H9 (cell line): ENCODE measurements around the gene CACNA1I. TPM values are rescaled to one million over a fixed set of nuclear protein-coding genes. Genes with fewer than 3 reads are reported as not detected.

Experiments used
- DNase-seq: peaks from one replicate; pipeline ENCODE4 v3.0.0-alpha.2; 2017
- H2AFZ ChIP-seq: one replicate; pipeline ENCODE4 v1.6.1; 2013; ENCODE audit warnings: mild to moderate bottlenecking, low read length, control low read depth, moderate library complexity
- H2AK5ac ChIP-seq: 2 replicates; pipeline ENCODE4 v1.6.1; 2013; ENCODE audit warnings: low read length, control low read depth, mixed read lengths; ENCODE audit not compliant: insufficient read length
- H2BK120ac ChIP-seq: one replicate; pipeline ENCODE4 v1.6.1; 2013; ENCODE audit warnings: low read depth, mild to moderate bottlenecking, low read length, control low read depth, inconsistent platforms; ENCODE audit not compliant: poor library complexity, severe bottlenecking
- H2BK12ac ChIP-seq: 2 replicates; pipeline ENCODE4 v1.6.1; 2013; ENCODE audit warnings: low read length, control low read depth, mixed read lengths, low read depth; ENCODE audit not compliant: insufficient read length
- H2BK15ac ChIP-seq: 2 replicates; pipeline ENCODE4 v1.6.1; 2013; ENCODE audit warnings: low read depth, low read length, control low read depth
- H2BK20ac ChIP-seq: one replicate; pipeline ENCODE4 v1.6.1; 2013; ENCODE audit warnings: low read depth, mild to moderate bottlenecking, low read length, control low read depth, inconsistent platforms; ENCODE audit not compliant: poor library complexity, severe bottlenecking
- H2BK5ac ChIP-seq: 2 replicates; pipeline ENCODE4 v1.6.1; 2013; ENCODE audit warnings: low read length, control low read depth, mixed read lengths; ENCODE audit not compliant: insufficient read length
- H3K14ac ChIP-seq: 2 replicates; pipeline ENCODE4 v1.6.1; 2013; ENCODE audit warnings: low read length, control low read depth; ENCODE audit not compliant: insufficient read depth
- H3K18ac ChIP-seq: 2 replicates; pipeline ENCODE4 v1.6.1; 2013; ENCODE audit warnings: low read depth, mild to moderate bottlenecking, mixed read lengths, low read length, control low read depth; ENCODE audit not compliant: insufficient read length
- H3K23ac ChIP-seq: 2 replicates; pipeline ENCODE4 v1.6.1; 2013; ENCODE audit warnings: low read length, control low read depth, mixed read lengths, low read depth; ENCODE audit not compliant: insufficient read length
- H3K23me2 ChIP-seq: 2 replicates; pipeline ENCODE4 v1.6.1; 2013; ENCODE audit warnings: low read depth, mild to moderate bottlenecking, mixed read lengths, low read length, control low read depth; ENCODE audit not compliant: insufficient read length, poor library complexity, severe bottlenecking
- H3K27ac ChIP-seq: 2 replicates; pipeline ENCODE4 v1.5.1; 2013; ENCODE audit warnings: low read length, control low read depth, mixed read lengths, low read depth; ENCODE audit not compliant: insufficient read length
- H3K27me3 ChIP-seq: 2 replicates; pipeline ENCODE4 v1.6.1; 2013; ENCODE audit warnings: low read length, control low read depth, inconsistent platforms; ENCODE audit not compliant: insufficient read depth
- H3K4ac ChIP-seq: 2 replicates; pipeline ENCODE4 v1.6.1; 2013; ENCODE audit warnings: low read depth, mild to moderate bottlenecking, control low read depth, inconsistent platforms, low read length, moderate library complexity
- H3K4me1 ChIP-seq: 2 replicates; pipeline ENCODE4 v1.6.1; 2013; ENCODE audit warnings: low read length, control low read depth, inconsistent platforms; ENCODE audit not compliant: insufficient read depth
- H3K4me2 ChIP-seq: 2 replicates; pipeline ENCODE4 v1.6.1; 2013; ENCODE audit warnings: low read length, control low read depth, mixed read lengths; ENCODE audit not compliant: insufficient read length, insufficient read depth
- H3K56ac ChIP-seq: 2 replicates; pipeline ENCODE4 v1.6.1; 2013; ENCODE audit warnings: low read depth, mild to moderate bottlenecking, mixed read lengths, low read length, control low read depth; ENCODE audit not compliant: insufficient read length
- H3K79me1 ChIP-seq: 2 replicates; pipeline ENCODE4 v1.6.1; 2013; ENCODE audit warnings: low read depth, mild to moderate bottlenecking, moderate library complexity, low read length, control low read depth, inconsistent platforms; ENCODE audit not compliant: insufficient read depth, poor library complexity, severe bottlenecking
- H3K79me2 ChIP-seq: 2 replicates; pipeline ENCODE4 v1.6.1; 2013; ENCODE audit warnings: low read length, control low read depth, inconsistent platforms; ENCODE audit not compliant: insufficient read depth
- H3K9ac ChIP-seq: 2 replicates; pipeline ENCODE4 v1.6.1; 2013; ENCODE audit warnings: low read length, control low read depth, mixed read lengths; ENCODE audit not compliant: insufficient read length; ENCODE audit errors: extremely low read depth
- H3K9me3 ChIP-seq: one replicate; pipeline ENCODE4 v1.6.1; 2013; ENCODE audit warnings: low read depth, low read length, inconsistent platforms; ENCODE audit not compliant: control insufficient read depth
- H3T11ph ChIP-seq: one replicate; pipeline ENCODE4 v1.6.1; 2013; ENCODE audit warnings: mild to moderate bottlenecking, low read length, control low read depth, inconsistent platforms
- H4K20me1 ChIP-seq: one replicate; pipeline ENCODE4 v1.6.1; 2013; ENCODE audit not compliant: control insufficient read depth, insufficient read length, insufficient read depth
- H4K5ac ChIP-seq: 2 replicates; pipeline ENCODE4 v1.6.1; 2013; ENCODE audit warnings: low read depth, mild to moderate bottlenecking, mixed read lengths, low read length, control low read depth; ENCODE audit not compliant: insufficient read length
- H4K8ac ChIP-seq: replicated peaks from 2 replicates; pipeline ENCODE4 v1.6.1; 2013; ENCODE audit warnings: low read length, control low read depth, mixed read lengths, low read depth; ENCODE audit not compliant: insufficient read length
- H4K91ac ChIP-seq: 2 replicates; pipeline ENCODE4 v1.6.1; 2013; ENCODE audit warnings: low read depth, mild to moderate bottlenecking, moderate library complexity, mixed read lengths, low read length, control low read depth; ENCODE audit not compliant: insufficient read length
- H3K27ac Mint-ChIP-seq, 3 experiments: 2 replicates in 2 of 3; 3 replicates in 1 of 3; pipeline ENCODE4 v1.8.0; 2020 to 2021; ENCODE audit warnings: mixed read lengths in 3 of 3, mild to moderate bottlenecking in 1 of 3, moderate library complexity in 1 of 3
- H3K27me3 Mint-ChIP-seq: 2 replicates; pipeline ENCODE4 v1.8.0; 2021; ENCODE audit warnings: low read depth, mild to moderate bottlenecking, moderate library complexity, mixed read lengths
- H3K36me3 Mint-ChIP-seq, 3 experiments: 2 replicates in 2 of 3; 3 replicates in 1 of 3; pipeline ENCODE4 v1.8.0; 2020 to 2021; ENCODE audit warnings: low read depth in 3 of 3, mixed read lengths in 3 of 3; ENCODE audit not compliant: insufficient read depth in 1 of 3
- H3K4me1 Mint-ChIP-seq, 2 experiments: 2 replicates each; pipeline ENCODE4 v1.8.0; 2020; ENCODE audit warnings: mixed read lengths in 2 of 2
- H3K4me3 Mint-ChIP-seq, 2 experiments: 2 replicates in 1 of 2; 3 replicates in 1 of 2; pipeline ENCODE4 v1.8.0; 2020 to 2021; ENCODE audit warnings: mild to moderate bottlenecking in 2 of 2, mixed read lengths in 2 of 2, moderate library complexity in 1 of 2
- H3K9me3 Mint-ChIP-seq, 2 experiments: 2 replicates in 1 of 2; 3 replicates in 1 of 2; pipeline ENCODE4 v1.8.0; 2020; ENCODE audit warnings: mild to moderate bottlenecking in 2 of 2, mixed read lengths in 2 of 2, moderate library complexity in 1 of 2
- WGBS: extraction: QIAGEN DNeasy Blood & Tissue Kit; methylation state at CpG from one replicate; pipeline ENCODE4 v1.1.7; 2013; ENCODE audit warnings: missing lambda C conversion rate, low lambda C conversion rate, mixed read lengths; ENCODE audit not compliant: insufficient read length; ENCODE audit errors: extremely low coverage; 5-methylcytosine and 5-hydroxymethylcytosine counted together
- total RNA-seq: library from RNA; stranded (reverse); gene quantifications from 2 replicates; pipeline ENCODE4 v1.2.1, GENCODE V29; 2021
- TF ChIP-seq, protein P1 (sequence below): fragments of 200-600 bp; sonication (generic); conservative IDR thresholded peaks from 3 replicates; pipeline ENCODE4 v1.8.0; 2021; ENCODE audit warnings: antibody characterized with exemption, mild to moderate bottlenecking

The CACNA1I gene
- total RNA-seq, 1 experiment from 2014 or later, result 0.50 TPM

GRCh38 chr22:39654131-39654926, 83.8 kb downstream of the CACNA1I start:
- Histone ChIP-seq H2BK20ac (no peak overlapping the region), H3T11ph (no peak overlapping the region), H3K14ac (no peak overlapping the region), H4K5ac (no peak overlapping the region), H3K56ac (no peak overlapping the region), H3K79me2 (no peaks in the 10 kb centered on the region), H2BK12ac (no peak overlapping the region), H3K4me1 (no peaks in the 10 kb centered on the region), H2AK5ac (no peak overlapping the region), H3K9me3 (no peaks in the 10 kb centered on the region), H3K4me2 (no peak overlapping the region), H2BK15ac (no peak overlapping the region), H3K18ac (no peak overlapping the region), H4K8ac (no peak overlapping the region), H3K27ac (no peak overlapping the region), H3K27me3 (no peaks in the 10 kb centered on the region), H2BK120ac (no peak overlapping the region), H3K23ac (no peak overlapping the region), H4K91ac (no peak overlapping the region), H4K20me1 (no peaks in the 10 kb centered on the region), H2BK5ac (no peak overlapping the region), H3K9ac (no peak overlapping the region), H3K4ac (no peak overlapping the region), H2AFZ (no peak overlapping the region), H3K79me1 (no peaks in the 10 kb centered on the region), H3K23me2 (no peaks in the 10 kb centered on the region)
- no peak for DNase-seq
- Mint-ChIP-seq H3K9me3 (no peaks in the 10 kb centered on the region; a peak in 1 of 5 replicates), H3K4me1 (peaks cover 2 to 8% of the 10 kb centered on the region in 2 experiments; a peak in 1 of 4 replicates), H3K27ac (no peak overlapping the region), H3K36me3 (no peaks in the 10 kb centered on the region), H3K27me3 (peaks cover 34% of the 10 kb centered on the region), H3K4me3 (no peak overlapping the region)
- WGBS, result no CpG with 5 or more reads among the region's 10 CpGs
- TF ChIP-seq, protein P1, sequence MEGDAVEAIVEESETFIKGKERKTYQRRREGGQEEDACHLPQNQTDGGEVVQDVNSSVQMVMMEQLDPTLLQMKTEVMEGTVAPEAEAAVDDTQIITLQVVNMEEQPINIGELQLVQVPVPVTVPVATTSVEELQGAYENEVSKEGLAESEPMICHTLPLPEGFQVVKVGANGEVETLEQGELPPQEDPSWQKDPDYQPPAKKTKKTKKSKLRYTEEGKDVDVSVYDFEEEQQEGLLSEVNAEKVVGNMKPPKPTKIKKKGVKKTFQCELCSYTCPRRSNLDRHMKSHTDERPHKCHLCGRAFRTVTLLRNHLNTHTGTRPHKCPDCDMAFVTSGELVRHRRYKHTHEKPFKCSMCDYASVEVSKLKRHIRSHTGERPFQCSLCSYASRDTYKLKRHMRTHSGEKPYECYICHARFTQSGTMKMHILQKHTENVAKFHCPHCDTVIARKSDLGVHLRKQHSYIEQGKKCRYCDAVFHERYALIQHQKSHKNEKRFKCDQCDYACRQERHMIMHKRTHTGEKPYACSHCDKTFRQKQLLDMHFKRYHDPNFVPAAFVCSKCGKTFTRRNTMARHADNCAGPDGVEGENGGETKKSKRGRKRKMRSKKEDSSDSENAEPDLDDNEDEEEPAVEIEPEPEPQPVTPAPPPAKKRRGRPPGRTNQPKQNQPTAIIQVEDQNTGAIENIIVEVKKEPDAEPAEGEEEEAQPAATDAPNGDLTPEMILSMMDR, result no peak
